GM21723 (cell line): ENCODE data around the gene C19orf44.

Experiments
- ATAC-seq: cut with Tn5 transposase; IDR thresholded peaks from one replicate; pipeline ENCODE4 v1.9.1; 2021; ENCODE audit warnings: mild to moderate bottlenecking, moderate library complexity; ENCODE audit not compliant: unreplicated experiment

C19orf44 gene

DNA sequence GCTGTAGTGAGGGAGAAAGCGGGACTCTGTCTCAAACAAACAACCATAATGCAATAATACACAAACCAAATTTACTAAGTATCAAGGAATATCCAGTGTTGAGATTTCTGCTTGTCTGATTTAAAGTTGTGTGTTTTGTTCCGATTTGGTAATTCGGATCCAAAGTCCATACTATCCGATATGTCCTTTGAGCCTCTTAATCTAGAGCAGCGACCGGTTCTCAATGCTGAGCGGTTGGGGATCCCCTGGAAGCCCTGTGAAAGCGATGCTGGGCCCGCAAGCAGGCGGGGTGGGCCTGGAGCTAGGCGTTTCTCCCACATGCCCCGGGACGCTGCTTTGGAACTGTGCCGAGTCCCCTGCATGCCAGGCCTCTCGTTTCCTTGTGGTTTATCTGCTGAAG lies 20.2 kb downstream of the C19orf44 start:
- no peak for ATAC-seq

GRCh38 chr19:16516923-16517610 lies 20.9 kb downstream of the C19orf44 start:
- no peak for ATAC-seq

DNA sequence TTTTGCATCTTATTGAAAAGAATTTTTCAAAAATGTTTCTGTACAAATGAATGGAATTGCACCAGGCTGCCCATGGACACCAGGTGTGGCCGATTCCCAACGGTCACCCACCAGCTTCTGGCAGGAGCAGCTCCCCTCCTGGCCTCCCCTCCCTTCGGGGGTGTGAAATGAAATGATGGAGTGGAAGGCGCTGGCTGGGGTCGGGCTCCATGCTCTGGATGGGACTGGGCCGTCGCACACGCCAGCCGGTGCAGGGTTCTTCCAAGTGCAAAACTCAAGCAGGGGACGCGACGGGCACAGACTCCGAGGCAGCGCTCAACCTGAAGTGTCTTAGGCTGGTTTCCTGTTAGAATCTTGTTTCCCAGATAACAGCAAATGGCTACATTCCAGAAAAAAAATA lies 21.9 kb downstream of the C19orf44 start:
- no peak for ATAC-seq

DNA sequence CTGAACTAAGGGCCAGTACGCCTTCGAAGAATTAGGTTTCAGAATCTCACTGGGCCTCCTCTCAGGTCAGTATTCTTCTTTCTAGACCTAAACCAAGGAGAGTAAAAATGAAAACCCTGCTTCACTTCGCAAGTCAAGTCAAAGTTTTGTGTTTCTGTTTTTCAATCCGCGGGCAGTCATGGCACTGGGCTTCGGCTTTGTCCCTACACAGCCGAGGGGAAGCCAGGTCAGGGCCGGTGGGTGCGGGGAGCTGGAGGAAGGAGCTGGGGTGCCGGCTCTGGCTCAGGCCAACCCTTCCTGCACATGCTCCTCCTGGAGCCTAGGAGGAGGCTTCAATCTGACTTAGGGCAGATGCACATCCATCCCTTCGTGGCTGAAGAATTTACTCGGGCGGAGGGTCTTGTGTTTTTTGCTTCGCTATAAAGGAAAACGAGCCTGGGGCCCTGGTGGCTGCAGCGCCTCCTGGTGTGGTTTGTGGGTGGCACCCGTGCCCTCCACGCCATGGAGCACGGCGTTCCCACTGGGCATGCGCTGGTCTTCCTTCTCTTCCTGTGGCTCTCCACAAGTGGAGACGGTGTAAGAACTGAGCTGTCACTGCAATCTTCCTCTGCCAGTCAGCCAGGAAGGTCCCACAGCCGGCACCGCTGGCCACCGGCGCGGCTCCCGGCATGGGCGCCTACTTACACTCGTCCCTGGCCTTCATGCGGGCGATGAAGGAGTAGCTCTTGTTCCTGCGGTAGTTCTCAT lies 22.5 kb downstream of the C19orf44 start:
- no peak for ATAC-seq

DNA sequence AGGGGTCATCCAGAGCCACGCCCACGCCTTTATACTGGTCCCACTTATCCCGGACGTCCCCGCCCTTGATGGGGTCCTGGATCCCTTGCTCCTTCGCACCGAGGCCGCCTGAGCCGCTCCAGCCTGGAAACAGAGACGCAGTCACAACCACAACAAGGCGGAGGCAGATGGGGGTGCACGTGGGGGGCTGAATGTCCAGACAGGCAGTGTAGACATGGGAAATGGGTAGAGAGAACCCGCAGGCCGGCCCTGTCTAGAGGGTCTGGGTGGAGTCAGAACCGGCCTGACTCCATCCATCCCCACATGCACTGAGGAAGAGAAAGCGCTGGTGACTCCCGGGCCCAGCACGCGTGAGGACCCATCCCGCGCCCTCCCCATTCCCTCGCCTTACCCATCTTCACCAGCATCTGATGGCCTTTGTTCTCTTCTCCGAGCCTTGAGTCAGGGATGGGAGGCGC lies 23.1 kb downstream of the C19orf44 start:
- ATAC-seq: no peak

GRCh38 chr19:16520074-16520973 lies 24.1 kb downstream of the C19orf44 start:
- ATAC-seq: no peak

DNA sequence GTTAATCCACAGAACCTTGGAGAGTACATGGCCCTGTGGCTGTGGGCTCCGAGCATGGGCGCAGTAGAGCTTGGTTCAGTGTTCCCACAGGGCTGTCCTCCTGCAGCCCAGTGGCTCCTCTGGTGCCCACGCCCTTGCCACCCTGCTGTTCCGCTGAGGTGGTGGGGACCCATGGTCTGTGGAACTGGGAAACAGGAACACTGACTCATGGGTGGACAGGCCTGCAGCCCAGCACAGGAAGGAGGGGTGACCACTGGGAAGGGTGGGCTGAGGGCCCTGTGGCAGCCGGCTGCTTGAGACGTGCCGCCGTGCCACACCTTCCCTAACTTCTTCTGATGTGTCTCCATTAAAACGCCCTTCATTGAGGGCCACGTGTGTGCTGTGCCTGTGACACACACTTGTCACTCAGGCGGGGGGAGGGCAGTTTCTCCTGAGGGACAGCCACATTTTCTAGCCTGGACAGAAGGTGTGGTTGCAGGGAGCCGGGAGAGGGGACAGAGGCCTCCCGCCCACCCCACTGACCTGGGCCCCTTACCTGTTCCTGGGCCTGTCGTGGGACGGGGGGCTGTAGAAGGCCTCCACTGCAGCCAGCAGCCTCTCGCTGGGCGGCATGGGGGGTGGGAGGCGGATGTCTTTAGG lies 24.9 kb downstream of the C19orf44 start:
- no peak for ATAC-seq

DNA sequence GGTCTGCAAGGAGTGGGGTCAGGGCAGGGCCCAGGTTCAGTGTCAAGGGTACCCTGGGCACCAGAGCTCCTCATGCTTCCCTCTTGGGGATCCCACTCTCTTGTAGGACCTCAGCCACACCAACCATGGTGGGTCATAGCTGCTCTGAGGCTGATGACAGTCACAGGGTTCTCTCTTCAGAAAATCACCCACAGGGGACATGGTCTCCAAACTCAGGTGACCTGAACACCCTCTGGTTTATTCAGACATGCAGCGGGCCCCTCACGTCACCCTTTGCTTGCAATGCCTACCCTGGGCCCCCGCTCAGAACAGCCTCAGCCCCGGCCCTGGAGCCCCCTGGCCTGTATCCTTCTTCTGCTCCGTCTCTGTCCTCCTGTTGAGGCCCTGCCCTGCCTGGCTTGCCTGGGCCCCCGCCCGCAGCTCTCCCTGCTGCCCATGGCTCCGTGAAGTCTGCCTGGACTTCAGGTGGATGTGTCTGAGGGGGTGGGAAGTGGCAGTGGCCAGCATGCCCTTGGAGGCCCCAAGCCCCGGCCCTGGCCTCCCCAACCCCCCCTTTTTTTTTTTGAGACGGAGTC lies 25.6 kb downstream of the C19orf44 start:
- ATAC-seq: no peak

DNA sequence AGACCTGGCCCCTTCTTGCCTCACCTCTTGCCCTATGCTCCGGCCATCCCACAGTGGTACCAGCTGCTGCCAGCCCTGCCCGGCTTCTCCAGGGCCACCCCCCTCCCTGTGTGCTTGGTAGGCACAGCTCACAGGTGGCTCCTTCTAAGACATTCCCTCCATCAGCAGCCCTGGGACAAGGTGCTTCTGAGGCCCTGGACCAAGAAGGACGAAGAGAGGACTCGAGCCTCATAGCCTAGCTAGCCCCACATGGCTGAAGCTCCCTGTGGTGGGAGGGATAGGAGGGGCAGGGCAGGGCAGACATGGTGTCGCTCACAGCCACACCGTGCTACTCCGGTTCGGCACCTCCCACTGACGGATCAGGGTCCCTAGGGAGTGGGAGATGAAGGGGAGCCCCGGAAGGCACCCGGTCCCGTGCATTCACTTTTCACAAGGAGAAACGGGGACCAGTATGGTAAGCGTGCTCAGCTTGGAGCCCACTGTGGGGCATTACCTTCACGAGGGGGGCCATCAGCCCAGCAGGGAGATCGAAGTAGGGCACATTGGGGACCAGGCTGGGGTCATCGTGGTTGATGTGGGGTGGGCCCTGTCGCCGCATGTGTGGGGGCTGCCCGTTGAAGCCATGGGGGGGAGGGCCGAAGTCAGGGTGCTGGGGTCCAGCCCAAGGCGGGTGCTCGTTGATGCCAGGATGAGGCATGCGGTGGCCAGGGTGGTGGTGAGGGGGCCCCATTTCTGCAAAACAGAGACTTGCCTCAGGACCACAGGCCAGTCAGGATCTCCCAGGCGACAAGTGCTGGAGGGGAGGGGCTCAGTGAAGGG lies 26.6 kb downstream of the C19orf44 start:
- ATAC-seq: no peak

DNA sequence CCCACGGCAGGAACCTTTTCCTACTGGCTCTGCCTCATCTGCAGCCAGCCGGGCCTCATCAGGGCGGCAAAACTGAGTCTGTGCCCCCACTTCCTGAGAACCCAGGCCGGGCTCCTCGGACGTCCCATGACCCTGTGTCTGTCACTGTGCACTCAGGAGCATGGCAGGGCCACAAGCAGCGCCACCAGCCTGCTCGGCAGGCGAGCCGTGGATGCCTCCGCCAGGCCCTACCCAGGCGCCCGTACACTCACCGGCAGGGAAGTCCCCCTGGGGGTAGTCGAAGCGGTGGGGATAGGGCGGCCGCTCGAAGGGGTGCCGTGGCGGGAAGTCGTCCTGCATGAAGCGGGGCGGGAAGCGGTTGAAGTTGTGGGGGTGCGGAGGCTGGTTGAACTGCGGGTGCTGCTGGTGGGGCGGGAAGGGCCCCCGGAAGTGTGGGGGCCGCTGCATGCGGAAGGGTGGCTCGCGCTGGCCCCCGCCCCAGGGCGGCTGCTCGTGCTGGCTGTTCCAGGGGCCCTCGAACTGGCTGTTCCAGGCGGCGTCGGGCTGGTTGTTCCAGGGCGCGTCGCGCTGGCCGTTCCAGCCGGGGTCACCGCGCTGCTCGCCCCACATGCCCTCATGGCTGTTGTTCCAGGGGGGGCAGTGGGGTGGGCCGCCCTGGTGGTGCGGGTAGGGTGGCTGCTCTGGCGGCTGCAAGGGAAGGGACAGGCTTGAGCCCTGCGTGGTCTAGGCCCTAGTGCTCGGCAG lies 29.0 kb downstream of the C19orf44 start:
- ATAC-seq: no peak

DNA sequence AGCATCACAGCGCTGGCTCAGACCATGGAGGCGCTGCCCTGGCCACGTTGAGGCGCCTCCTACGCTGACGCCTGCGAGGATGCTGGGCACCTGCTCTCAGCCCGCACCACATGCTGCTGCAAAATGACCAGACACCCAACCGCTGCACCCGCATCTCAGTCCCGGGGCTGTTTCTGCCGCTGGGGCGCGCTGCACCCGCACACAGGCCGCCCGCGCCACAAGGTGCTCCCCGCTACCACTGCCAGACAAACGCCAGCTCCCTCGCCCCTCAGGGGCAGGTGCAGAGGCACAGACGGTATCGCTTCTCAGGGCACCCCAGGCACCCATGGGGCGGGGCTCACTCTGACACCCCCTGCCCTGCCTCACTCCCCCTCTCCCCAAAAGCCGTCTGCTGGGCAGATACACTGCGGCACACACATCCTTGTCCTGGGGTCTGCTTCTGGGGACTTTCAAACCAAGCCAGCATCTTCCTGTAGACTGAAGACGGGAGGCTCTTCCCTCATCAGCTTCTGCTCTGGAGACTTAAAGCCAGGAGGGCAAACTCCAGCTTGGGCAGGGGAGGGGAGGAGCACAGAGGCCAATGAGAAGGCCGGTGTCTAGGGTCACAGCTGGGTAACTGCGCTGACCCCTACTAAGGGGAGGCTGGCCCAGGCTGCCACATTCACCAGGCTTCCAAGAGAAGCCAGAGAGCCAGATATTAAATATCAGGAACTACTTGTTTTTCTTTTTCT lies 29.7 kb downstream of the C19orf44 start:
- no peak for ATAC-seq

- ATAC-seq: no peak
Measured at GRCh38 chr19:16527334-16527935, 31.2 kb downstream of the C19orf44 start.

GRCh38 chr19:16527971-16528521 lies 31.9 kb downstream of the C19orf44 start:
- ATAC-seq: no peak

- ATAC-seq: no peak
Measured at GRCh38 chr19:16529466-16530144, 33.4 kb downstream of the C19orf44 start.

DNA sequence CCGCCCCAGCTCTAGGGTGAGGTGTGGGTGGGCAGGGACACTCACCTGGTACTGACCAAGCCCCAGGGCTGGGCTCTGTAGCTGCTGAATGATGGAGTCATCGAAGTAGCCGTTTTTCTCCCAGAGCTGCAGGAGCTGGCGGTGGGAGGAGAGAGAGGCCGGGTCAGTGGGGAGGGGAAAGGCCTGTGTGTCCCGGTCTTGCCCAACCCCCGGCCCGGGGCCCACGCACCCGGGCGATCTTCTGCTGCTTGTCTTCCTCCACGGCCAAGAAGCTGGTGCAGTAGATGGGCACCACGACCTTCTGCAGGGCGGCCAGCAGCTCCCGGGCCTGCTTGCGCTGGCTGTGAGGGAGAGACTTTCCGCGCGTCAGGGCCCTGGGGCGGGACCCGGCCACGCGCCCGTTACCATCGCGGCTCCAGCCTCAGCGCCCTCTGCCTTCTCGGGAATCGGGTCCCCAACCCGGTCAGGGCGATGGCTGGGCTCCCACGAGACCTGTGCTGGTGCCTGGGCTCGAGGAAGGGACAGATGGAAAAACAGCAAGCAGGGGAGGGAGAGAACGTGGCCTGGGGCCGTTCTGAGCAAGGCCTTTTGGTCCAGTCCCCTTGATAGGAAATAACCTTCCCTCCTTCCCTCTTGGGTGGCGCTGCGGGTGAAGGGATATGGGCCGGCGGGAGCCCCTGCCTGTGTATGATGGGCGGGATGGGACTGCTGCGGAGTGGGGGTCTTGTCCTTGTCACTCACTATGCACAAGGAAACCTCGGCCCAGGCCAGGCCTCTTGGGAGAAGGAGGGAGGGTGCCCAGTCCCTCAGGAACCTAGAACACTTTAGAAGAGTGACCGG lies 34.6 kb downstream of the C19orf44 start:
- ATAC-seq: no peak

- no peak for ATAC-seq
Measured at GRCh38 chr19:16531380-16531669, 35.1 kb downstream of the C19orf44 start.
